Stomach (tissue), 9 donors: ENCODE measurements around the gene GNLY. TPM values are rescaled to one million over a fixed set of nuclear protein-coding genes. Genes with fewer than 3 reads are reported as not detected.
A peak's percentile ranks its signal among the peaks of the same experiment; 100 is the strongest.

Source experiments
- DNase-seq, 2 donors: peaks; one replicate each; pipeline versions ENCODE4 v3.0.0 to v3.0.0-alpha.2; 2013 to 2019
- H3K27ac ChIP-seq, 5 donors: fragments of 200-600 bp in 4 of 5; sonication (generic) in 4 of 5; one replicate each; pipeline ENCODE4 v1.5.1; 2013 to 2019; ENCODE audit warnings: mild to moderate bottlenecking in 1 of 5, moderate library complexity in 1 of 5
- H3K27me3 ChIP-seq, 3 donors: fragments of 200-600 bp; sonication (generic); one replicate each; pipeline ENCODE4 v1.5.1; 2017 to 2019; ENCODE audit warnings: mixed run types in 1 of 3
- H3K36me3 ChIP-seq, 4 donors: fragments of 200-600 bp; sonication (generic); 1 replicate in 3 of 4; 2 replicates in 1 of 4; pipeline ENCODE4 v1.5.1; 2016 to 2019
- H3K4me1 ChIP-seq, 4 donors: fragments of 200-600 bp; sonication (generic); one replicate each; pipeline ENCODE4 v1.5.1; 2016 to 2019
- H3K4me3 ChIP-seq, 4 donors: fragments of 200-600 bp; sonication (generic) in 3 of 4; one replicate each; pipeline ENCODE4 v1.5.1; 2016 to 2019; ENCODE audit warnings: mild to moderate bottlenecking in 1 of 4
- H3K9me3 ChIP-seq, 4 donors: fragments of 200-600 bp; sonication (generic); one replicate each; pipeline ENCODE4 v1.5.1; 2016 to 2019
- CTCF ChIP-seq, 7 experiments: fragments of 450-650 bp in 4 of 7; fragments of 200-600 bp in 3 of 7; sonication (generic) in 3 of 7; IDR thresholded peaks; one replicate each; pipeline ENCODE4 v1.5.1; 2016 to 2019; ENCODE audit warnings: antibody characterized with exemption in 7 of 7, control low read depth in 2 of 7, mild to moderate bottlenecking in 1 of 7
- EP300 ChIP-seq: sonication (generic); formaldehyde crosslinking; IDR thresholded peaks from one replicate; pipeline ENCODE4 v1.6.1; 2017; ENCODE audit warnings: antibody characterized with exemption
- POLR2A ChIP-seq, 4 donors: fragments of 450-650 bp; IDR thresholded peaks; one replicate each; pipeline ENCODE4 v1.6.1; 2016; ENCODE audit warnings: antibody characterized with exemption in 4 of 4, control low read depth in 2 of 4, mild to moderate bottlenecking in 1 of 4, moderate library complexity in 1 of 4
- POLR2AphosphoS5 ChIP-seq, 3 donors: sonication (generic); formaldehyde crosslinking; IDR thresholded peaks; one replicate each; pipeline ENCODE4 v1.6.1; 2016; ENCODE audit warnings: antibody characterized with exemption in 3 of 3
- WGBS, 5 donors: extraction: QIAGEN DNeasy Blood & Tissue Kit in 3 of 5; methylation state at CpG; one replicate each; pipeline versions ENCODE4 v1.1.5 to v1.1.7; 2013 to 2018; 5-methylcytosine and 5-hydroxymethylcytosine counted together
- intact Hi-C: fragments of 100-400 bp; cut with DNase I; formaldehyde crosslinking; loops from one replicate; pipeline ENCODE4 v1.15.1; 2023; ENCODE audit warnings: low total_unique reads
- polyA plus RNA-seq, 3 donors: library from polyadenylated mRNA; stranded (reverse); fragments of 200-250 nt; gene quantifications; one replicate each; pipeline ENCODE4 v1.2.3, GENCODE V29; 2013
- total RNA-seq, 5 donors: library from RNA; depleted of rRNA; stranded (reverse); fragments of >200 nt; gene quantifications; one replicate each; pipeline versions ENCODE4 v1.1.0 to v1.2.3, GENCODE V29; 2014 to 2016
- donor health status: healthy with polysubstance abuse.
- donor health status: Bipolar disorder and iron deficiency.
- donor health status: healthy.

Gene GNLY
- total and polyA plus RNA-seq, 8 donors, result 0.72 to 5.8 (median 1.7) TPM; not detected in 3

GRCh38 chr2:85697716-85698115, 3.6 kb downstream of the GNLY start:
- intact Hi-C loops, result no loop called here
- Histone ChIP-seq H3K27me3 (peaks cover 0 to 7% (median 0%) of the 10 kb centered on the region in 3 donors), H3K4me1 (peaks cover 0 to 7% (median 0%) of the 10 kb centered on the region in 4 donors), H3K27ac (no peak overlapping the region), H3K36me3 (no peaks in the 10 kb centered on the region), H3K9me3 (no peaks in the 10 kb centered on the region), H3K4me3 (no peak overlapping the region)
- TF ChIP-seq POLR2AphosphoS5 (IDR thresholded peaks at IDR 0.05), result no peak
- TF ChIP-seq CTCF (IDR thresholded peaks at IDR 0.05), result no peak
- no peak for TF ChIP-seq POLR2A (IDR thresholded peaks at IDR 0.05)
- TF ChIP-seq EP300, result no peak
- no peak for DNase-seq
- 41 to 77% (median 52%) methylated on average over 2 of the region's 2 CpGs for WGBS, 5 donors

- H3K27me3 ChIP-seq, result peaks cover 0 to 7% (median 0%) of the 10 kb centered on the region in 3 donors
- H3K4me1 ChIP-seq, result peaks cover 0 to 7% (median 0%) of the 10 kb centered on the region in 4 donors
- DNase-seq, result no peak
- TF ChIP-seq POLR2A (IDR thresholded peaks at IDR 0.05) (no peak), EP300 (no peak), CTCF (IDR thresholded peaks at IDR 0.05) (no peak), POLR2AphosphoS5 (IDR thresholded peaks at IDR 0.05) (no peak)
- H3K4me3 ChIP-seq, result no peak overlapping the region
- no peaks in the 10 kb centered on the region for H3K36me3 ChIP-seq
- intact Hi-C loops, result no loop called here
- H3K27ac ChIP-seq, result peak overlapping the region in 1 of 5 donors; percentile 2
- no peaks in the 10 kb centered on the region for H3K9me3 ChIP-seq
- WGBS, 5 donors, result 68 to 77% (median 72%) methylated on average over 11 of the region's 11 CpGs
Observed at GRCh38 chr2:85698184-85698879, 4.2 kb downstream of the GNLY start.

- DNase-seq, result no peak
- TF ChIP-seq CTCF (IDR thresholded peaks at IDR 0.05) (no peak), POLR2A (IDR thresholded peaks at IDR 0.05) (no peak), EP300 (no peak), POLR2AphosphoS5 (IDR thresholded peaks at IDR 0.05) (no peak)
- no peaks in the 10 kb centered on the region for H3K9me3 ChIP-seq
- peak overlapping the region in 1 of 5 donors; percentile 2 for H3K27ac ChIP-seq
- 68 to 87% (median 83%) methylated on average over 8 of the region's 8 CpGs for WGBS, 5 donors
- no peak overlapping the region for H3K4me3 ChIP-seq
- H3K27me3 ChIP-seq, result peaks cover 0 to 7% (median 0%) of the 10 kb centered on the region in 3 donors
- intact Hi-C loops, result no loop called here
- no peaks in the 10 kb centered on the region for H3K36me3 ChIP-seq
- H3K4me1 ChIP-seq, result peaks cover 0 to 11% (median under 1%) of the 10 kb centered on the region in 4 donors
Observed at GRCh38 chr2:85698880-85699254, 4.7 kb downstream of the GNLY start.

- Histone ChIP-seq H3K4me3 (no peak overlapping the region), H3K36me3 (no peaks in the 10 kb centered on the region), H3K9me3 (no peaks in the 10 kb centered on the region), H3K4me1 (peaks cover 0 to 16% (median 3%) of the 10 kb centered on the region in 4 donors), H3K27ac (no peak overlapping the region), H3K27me3 (peaks cover 0 to 7% (median 0%) of the 10 kb centered on the region in 3 donors)
- intact Hi-C loops, result no loop called here
- 95 to 100% (median 96%) methylated on average over 1 of the region's 1 CpG for WGBS, 5 donors
- no peak for DNase-seq
- no peak for TF ChIP-seq POLR2A (IDR thresholded peaks at IDR 0.05)
- TF ChIP-seq POLR2AphosphoS5 (IDR thresholded peaks at IDR 0.05), result no peak
- no peak for TF ChIP-seq EP300
- TF ChIP-seq CTCF (IDR thresholded peaks at IDR 0.05), result no peak
Observed at GRCh38 chr2:85699325-85699724, 5.2 kb downstream of the GNLY start.
